ENCODE results near the gene MLYCD. TPM values are rescaled to one million over a fixed set of nuclear protein-coding genes. Genes with fewer than 3 reads are reported as not detected.

The MLYCD gene
- total RNA-seq, 2 donors from 2014 or later, result 6.1 to 7.1 TPM

DNA sequence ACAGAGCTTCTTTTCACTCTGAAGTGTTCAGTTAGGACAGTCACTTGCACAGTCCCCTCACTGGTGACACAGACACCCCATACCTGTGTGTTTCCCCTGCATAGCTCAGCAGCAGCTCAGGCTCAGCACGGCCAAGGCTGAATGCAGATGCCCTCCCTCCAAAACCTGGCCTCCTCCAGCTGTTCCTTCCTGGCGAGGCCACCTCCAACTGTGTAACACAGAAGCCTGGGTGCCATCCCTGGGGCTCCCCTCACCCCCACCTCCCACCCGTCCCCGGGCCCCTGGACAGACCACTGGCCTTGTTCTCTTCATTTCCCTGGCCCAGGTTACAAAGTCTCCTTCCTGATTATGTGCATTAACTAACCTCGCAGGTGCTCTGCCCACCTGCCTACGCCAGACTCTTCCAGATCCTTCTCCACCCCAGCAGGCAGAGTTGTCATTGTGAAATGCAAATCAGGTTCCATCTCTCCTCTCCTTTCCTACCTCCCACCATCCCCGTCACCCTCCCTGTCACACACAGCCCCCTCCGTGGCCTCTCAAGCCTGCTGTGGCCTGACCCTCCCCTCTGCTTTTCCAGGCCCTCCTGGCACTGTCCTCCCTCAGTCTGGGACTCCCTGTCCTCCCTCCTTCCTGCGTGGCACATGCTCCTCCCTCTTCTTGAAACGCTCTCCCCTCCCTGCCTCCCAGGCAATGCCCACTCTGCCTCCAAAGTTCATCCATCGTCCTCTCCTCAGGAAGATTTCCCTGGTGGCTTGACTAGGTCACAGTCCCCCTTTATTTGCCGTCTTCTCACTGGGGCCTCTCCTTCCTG lies 26.4 kb downstream of the MLYCD start:
- no peaks in the 10 kb centered on the region for H3K27me3 Mint-ChIP-seq
- peaks cover 6 to 22% of the 10 kb centered on the region in 2 donors for H3K4me1 Mint-ChIP-seq (ENCODE audit: low read depth in 2 of 2)
- no peaks in the 10 kb centered on the region for H3K36me3 Mint-ChIP-seq
- no peak overlapping the region for H3K27ac Mint-ChIP-seq
- DNase-seq (ENCODE audit: low spot score) (no peak), ATAC-seq (no peak)
- no peaks in the 10 kb centered on the region for H3K9me3 Mint-ChIP-seq
- no peak overlapping the region for H3K4me3 Mint-ChIP-seq

DNA sequence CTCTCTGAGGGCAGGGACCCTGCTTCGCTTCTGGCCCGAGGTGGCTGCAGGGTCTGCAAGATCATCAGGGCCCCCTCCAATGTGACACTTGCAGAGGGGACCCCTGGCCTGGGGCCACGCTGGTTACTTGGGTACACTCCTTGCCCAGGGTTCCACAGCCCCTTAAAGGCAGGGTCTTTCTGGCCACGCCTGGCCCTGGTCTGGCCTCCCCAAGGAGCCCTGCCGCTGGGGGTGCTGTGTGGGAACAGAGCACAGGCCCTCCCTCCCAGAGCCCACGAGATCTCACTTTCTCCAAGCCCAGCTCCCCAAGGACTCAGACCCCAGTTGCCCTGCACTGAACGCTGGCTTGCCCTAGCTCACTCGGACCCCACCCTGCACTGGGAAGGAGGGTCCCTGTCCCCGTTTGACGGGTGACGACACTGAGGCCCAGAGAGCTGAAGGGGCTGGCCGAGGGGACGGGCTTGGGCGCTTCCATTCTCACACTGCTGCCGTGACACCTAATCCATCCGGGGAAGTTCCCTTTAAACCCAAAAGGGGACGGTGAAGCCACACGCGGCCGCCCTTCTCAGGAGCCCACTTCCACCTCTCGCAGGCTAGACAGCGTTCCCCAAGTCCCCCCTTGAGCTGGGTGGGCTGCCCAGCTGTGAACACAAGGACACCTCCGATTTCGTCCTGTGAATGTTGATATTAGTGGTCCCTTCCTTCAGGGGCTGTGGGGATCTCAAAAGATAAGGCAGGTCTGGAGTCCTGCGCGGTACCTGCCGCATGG lies 27.2 kb downstream of the MLYCD start:
- H3K36me3 Mint-ChIP-seq, result no peaks in the 10 kb centered on the region
- H3K4me1 Mint-ChIP-seq (ENCODE audit: low read depth in 2 of 2), result peaks cover 6 to 22% of the 10 kb centered on the region in 2 donors
- no peak overlapping the region for H3K27ac Mint-ChIP-seq
- DNase-seq (ENCODE audit: low spot score) (no peak), ATAC-seq (no peak)
- H3K9me3 Mint-ChIP-seq, result no peaks in the 10 kb centered on the region
- H3K27me3 Mint-ChIP-seq, result no peaks in the 10 kb centered on the region
- H3K4me3 Mint-ChIP-seq, result no peak overlapping the region

DNA sequence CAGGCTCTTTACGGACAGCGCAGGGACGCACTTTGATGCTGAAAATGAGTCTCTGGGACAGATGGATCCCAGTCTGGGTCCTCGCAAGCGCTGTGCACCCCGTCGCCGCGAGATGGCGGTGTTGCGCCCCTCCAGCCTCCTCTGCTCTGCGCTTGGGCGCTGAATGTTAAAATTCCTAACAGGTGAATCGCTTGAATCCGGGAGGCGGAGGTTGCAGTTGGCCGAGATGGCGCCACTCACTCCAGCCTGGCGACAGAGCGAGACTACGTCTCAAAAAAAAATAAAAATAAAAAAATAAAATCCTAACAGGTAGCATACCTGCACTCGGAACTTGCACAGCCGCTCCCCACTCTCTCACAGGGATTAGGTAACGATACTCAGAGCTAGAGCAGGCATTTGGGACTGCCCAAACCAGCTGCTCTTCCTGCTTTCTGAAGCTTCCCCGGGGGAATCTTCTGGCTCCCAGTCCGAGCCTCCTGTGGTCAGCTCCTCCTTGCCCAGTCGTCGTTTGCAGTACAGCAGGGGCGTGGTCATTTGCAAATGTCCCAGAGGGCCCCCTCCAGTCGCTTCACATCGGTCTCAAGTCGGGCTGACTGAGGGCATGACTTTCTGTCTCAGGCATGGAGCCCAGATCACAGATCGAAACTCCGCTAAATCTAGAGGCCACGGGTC lies 27.9 kb downstream of the MLYCD start:
- Mint-ChIP-seq H3K36me3 (no peaks in the 10 kb centered on the region), H3K27ac (no peak overlapping the region), H3K27me3 (no peaks in the 10 kb centered on the region), H3K4me1 (ENCODE audit: low read depth in 2 of 2) (peaks cover 6 to 22% of the 10 kb centered on the region in 2 donors), H3K4me3 (no peak overlapping the region), H3K9me3 (no peaks in the 10 kb centered on the region)
- ATAC-seq (peak in 1 of 2 donors; percentile 51), DNase-seq (ENCODE audit: low spot score) (no peak)

DNA sequence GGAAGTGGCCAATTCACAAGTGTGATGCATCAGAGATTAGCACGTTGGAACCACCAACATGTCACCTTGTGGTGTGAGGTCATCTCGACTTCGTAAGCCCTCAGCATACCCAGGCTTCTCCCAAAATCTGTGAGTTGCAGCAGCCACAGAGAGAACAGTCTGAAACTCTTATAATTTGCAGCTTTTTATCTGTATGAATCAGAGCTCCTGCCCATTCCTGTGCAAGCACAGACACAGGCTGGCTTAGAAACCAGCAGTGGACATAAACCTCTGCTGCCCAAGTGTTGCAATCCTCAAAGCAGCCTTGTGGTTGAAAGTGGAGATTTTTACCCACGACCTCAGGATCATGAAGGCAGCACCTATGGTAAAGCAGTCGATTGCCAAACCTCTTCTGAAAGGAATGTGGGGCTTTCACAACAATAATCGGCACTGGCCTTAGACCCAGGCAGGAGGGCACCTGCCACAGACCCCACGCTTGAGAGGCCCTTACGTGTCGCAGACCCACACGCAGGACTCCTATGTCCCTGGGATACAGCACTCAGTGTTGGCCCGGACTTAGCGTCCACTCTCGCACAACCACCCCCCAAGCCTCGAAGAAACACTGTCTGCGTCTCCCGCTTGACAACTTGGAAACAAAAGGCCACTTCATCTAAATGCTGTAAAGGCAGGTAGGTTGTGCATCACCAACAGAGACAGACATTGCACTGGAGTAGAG lies 29.6 kb downstream of the MLYCD start:
- no peak overlapping the region for H3K27ac Mint-ChIP-seq
- no peak overlapping the region for H3K4me3 Mint-ChIP-seq
- ATAC-seq (peak; percentile 75 to 83), DNase-seq (ENCODE audit: low spot score) (peak; percentile 69)
- no peaks in the 10 kb centered on the region for H3K9me3 Mint-ChIP-seq
- no peaks in the 10 kb centered on the region for H3K27me3 Mint-ChIP-seq
- H3K36me3 Mint-ChIP-seq, result no peaks in the 10 kb centered on the region
- H3K4me1 Mint-ChIP-seq (ENCODE audit: low read depth in 2 of 2), result peaks cover 6 to 22% of the 10 kb centered on the region in 2 donors

DNA sequence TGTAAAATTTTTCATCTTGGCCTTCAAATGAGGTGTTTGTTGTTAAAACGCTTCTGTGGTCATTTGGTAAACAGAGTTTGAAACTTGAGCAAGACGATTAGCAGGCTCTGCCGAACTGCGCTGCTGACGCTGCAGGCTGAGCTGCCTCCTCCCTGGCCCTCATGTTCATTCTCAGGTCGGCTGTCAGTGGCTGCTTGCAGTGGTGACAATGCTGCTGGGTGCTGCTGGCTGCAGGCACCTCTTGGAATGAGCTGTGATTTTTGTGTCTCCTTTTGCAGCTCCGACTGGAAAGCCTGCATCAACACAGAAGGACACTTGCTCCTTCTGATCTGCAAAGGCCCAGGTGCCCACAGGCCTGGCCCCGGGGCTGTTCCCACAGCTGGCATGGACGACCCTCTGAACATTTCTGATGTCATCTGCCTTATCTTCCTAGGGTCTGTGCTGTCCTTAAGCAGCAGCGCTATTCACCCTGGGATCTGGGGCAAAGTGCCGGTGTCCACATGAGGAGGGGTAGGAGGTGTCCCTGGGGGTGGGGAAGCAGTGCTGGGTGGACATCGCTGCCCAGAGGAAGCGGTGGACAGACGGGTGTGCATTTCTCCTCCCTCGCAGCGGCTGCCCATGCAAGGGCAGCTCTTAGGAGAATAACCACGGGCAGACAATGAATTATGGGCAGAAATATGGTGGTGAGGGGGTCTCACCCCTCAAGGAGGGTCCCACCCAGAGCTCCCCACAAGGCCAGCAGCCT lies 31.1 kb downstream of the MLYCD start:
- Mint-ChIP-seq H3K27me3 (no peaks in the 10 kb centered on the region), H3K36me3 (no peaks in the 10 kb centered on the region)
- ATAC-seq, result no peak

DNA sequence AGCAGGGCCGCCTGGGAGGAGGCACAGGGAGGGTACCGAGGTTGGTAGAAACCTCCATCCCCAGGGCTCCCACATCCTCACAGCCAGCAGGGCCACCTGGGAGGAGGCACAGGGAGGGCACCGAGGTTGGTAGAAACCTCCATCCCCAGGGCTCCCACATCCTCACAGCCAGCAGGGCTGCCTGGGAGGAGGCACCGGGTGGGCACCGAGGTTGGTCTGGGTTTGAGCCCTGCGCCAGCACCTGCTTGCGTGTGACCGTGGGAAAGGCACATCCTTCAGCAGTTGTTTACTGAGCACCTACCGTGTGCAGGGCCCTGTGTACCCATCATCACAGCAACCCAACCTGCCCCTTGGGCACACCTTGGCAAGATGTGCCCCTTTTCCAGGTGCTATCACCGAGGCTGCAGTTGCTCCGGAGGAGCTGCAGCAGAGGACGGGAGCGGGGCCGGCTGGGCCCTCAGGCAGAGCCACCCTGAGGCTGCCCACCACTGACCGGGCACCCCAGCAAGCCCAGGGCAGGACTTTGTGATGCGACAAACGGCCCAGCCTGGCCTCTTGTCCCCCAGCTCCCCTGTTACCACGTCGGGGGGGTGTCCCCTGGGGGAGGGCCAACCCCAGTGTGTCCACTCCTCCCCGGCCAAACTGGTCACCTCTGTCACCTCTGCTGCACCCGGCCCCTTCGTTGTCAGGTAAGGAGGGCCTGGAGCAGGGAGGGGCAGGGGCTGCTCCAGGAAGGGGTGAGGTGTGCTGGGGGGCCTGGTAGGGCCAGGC lies 32.0 kb downstream of the MLYCD start:
- no peak for ATAC-seq

More for the DNA sequence above, 31.1 kb downstream of the MLYCD start:
- Mint-ChIP-seq H3K27ac (no peak overlapping the region), H3K4me3 (no peak overlapping the region), H3K9me3 (no peaks in the 10 kb centered on the region), H3K4me1 (ENCODE audit: low read depth in 2 of 2) (peaks cover 6 to 22% of the 10 kb centered on the region in 2 donors)
- no peak for DNase-seq (ENCODE audit: low spot score)

DNA sequence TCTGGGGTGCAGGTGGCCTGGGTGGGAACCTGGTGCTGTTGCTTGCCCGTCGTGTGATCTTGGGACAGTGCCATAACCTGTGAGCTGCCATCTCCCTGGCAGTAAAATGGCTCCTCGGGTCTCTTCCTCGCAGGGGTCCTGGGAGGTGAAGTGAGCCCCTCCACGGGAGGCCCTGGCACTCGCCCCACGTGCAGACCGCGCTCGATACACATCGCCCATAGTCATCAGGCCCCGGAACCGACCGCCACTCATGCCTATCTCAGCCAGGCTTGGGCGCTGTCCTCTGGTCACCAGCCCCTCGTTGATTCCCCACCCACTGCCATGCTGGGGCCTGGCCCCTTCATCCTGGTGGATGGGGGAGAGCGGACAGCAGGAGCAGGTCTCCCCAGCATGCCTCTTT lies 32.6 kb downstream of the MLYCD start:
- H3K4me3 Mint-ChIP-seq, result no peak overlapping the region
- H3K36me3 Mint-ChIP-seq, result no peaks in the 10 kb centered on the region
- no peak overlapping the region for H3K27ac Mint-ChIP-seq
- H3K9me3 Mint-ChIP-seq, result no peaks in the 10 kb centered on the region
- H3K27me3 Mint-ChIP-seq, result no peaks in the 10 kb centered on the region
- no peak for DNase-seq (ENCODE audit: low spot score)
- ATAC-seq, result no peak
- H3K4me1 Mint-ChIP-seq (ENCODE audit: low read depth in 2 of 2), result peaks cover 6 to 14% of the 10 kb centered on the region in 2 donors

More for the DNA sequence above, 32.0 kb downstream of the MLYCD start:
- Mint-ChIP-seq H3K4me1 (ENCODE audit: low read depth in 2 of 2) (peaks cover 6 to 17% of the 10 kb centered on the region in 2 donors), H3K9me3 (no peaks in the 10 kb centered on the region), H3K4me3 (no peak overlapping the region), H3K36me3 (no peaks in the 10 kb centered on the region), H3K27me3 (no peaks in the 10 kb centered on the region), H3K27ac (no peak overlapping the region)
- no peak for DNase-seq (ENCODE audit: low spot score)

DNA sequence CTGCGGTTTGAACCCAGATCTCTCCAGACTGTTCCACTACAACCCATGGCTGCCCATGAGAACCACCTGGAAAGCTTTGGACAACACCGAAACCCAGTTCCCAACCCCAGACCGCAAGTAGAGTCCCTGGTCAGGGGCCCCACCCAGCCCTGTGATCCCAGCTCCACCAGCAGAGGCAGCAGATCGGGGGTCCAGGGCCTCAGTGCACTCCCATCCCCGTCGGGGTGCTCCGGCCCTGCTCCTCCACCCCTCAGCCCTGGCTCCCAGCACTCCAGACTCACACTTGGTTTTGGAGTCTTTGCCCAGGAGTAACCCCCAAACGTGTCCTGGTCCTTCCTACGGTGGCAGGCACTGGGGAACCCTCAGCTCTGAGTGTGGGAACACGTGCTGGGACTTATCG lies 33.4 kb downstream of the MLYCD start:
- H3K36me3 Mint-ChIP-seq, result no peaks in the 10 kb centered on the region
- no peak overlapping the region for H3K27ac Mint-ChIP-seq
- ATAC-seq (no peak), DNase-seq (ENCODE audit: low spot score) (no peak)
- no peaks in the 10 kb centered on the region for H3K27me3 Mint-ChIP-seq
- H3K9me3 Mint-ChIP-seq, result no peaks in the 10 kb centered on the region
- H3K4me1 Mint-ChIP-seq (ENCODE audit: low read depth in 2 of 2), result peaks cover 6 to 14% of the 10 kb centered on the region in 2 donors
- no peak overlapping the region for H3K4me3 Mint-ChIP-seq

DNA sequence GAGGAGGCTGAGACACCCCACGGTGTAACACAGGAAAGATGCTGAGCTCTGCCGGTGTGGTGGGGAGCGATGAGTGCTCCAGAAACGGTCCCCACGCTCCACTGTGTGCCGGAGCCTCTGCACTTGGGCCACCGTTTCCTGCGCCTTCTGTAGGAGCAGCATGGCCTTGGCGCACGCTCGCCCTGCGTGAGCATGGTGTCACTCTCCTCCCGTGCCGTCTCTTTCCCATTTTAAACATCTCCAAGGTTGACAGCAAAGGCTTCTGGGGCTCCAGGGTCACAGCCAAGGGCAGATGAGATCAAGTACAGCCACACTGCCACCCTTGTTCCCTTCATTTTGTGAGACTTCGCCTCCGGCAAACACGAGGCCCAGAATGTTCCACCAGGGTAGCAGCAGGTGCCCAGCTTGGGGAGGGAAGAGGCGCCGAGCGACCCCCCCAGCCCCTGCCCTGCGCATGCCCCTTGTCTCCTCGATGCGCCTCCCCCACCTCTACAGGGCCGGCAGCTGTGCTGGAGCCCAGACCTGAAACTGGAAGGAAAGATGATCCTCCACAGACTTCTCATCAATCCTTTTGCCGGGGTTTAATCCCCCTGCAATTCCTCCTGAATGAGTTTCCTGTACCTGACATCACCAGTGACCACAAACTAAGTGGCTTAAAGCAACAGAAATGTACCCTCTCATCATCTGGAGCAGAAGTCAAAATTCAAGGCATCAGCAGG lies 34.2 kb downstream of the MLYCD start:
- DNase-seq (ENCODE audit: low spot score) (no peak), ATAC-seq (no peak)
- Mint-ChIP-seq H3K9me3 (no peaks in the 10 kb centered on the region), H3K4me1 (ENCODE audit: low read depth in 2 of 2) (peaks cover 6 to 9% of the 10 kb centered on the region in 2 donors), H3K36me3 (no peaks in the 10 kb centered on the region), H3K4me3 (no peak overlapping the region), H3K27ac (no peak overlapping the region), H3K27me3 (no peaks in the 10 kb centered on the region)

DNA sequence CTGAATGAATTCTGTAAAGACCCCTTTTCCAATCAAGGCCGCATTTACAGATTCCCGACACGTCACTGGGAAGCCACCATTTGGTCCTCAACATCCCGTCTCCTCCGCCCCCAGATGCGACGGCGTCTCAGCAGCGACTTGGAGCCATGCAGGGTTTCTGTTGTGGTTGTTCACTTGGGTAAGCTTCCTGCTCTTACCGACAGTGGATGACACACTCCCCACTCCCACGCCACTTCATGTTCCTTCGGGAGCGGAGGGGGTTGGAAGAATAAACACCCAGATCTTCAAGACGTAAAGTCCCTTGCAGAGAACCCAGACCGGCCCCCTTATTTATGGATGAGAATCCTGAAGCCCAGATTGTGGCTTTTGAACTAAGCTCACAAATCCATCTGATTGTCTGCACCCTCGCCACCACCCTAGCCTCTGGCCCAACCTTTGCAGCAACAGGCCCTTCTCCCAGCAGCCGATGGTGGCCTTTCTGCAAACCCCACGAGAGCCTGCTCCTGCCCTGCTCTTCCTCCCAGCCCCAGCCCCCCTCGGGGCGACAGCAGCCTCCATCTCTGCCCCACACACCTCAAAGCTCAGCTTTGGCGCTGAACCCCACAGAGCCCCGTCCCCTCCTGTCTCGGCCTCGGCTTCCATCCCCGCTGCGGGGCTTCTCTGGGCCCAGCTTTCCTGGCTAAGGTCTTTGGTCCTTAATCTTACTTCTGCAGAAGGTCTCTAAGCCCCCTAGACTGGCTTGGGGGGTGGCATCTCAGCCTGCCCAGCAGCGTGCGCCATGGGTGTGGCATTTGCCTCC lies 35.2 kb downstream of the MLYCD start:
- Mint-ChIP-seq H3K36me3 (no peaks in the 10 kb centered on the region), H3K4me3 (no peak overlapping the region), H3K4me1 (ENCODE audit: low read depth in 2 of 2) (no peaks in the 10 kb centered on the region), H3K27ac (no peak overlapping the region), H3K27me3 (no peaks in the 10 kb centered on the region), H3K9me3 (no peaks in the 10 kb centered on the region)
- DNase-seq (ENCODE audit: low spot score), result no peak
- ATAC-seq, result no peak

DNA sequence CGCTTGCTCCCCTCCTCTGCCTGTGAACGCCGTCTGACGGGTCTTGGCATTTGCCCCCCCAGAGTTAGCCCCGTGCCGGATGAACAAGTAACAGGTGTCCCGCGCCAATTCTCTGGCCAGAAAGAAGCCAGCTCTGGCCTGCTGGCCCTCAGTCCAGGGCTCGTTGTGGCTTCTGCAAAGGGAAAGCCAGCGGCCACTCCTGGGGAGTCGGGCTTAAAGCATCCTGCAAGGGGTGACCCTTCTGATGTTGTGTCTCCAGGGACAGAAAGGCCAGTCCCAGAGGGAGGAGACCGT lies 35.7 kb downstream of the MLYCD start:
- no peaks in the 10 kb centered on the region for H3K4me1 Mint-ChIP-seq (ENCODE audit: low read depth in 2 of 2)
- H3K36me3 Mint-ChIP-seq, result no peaks in the 10 kb centered on the region
- no peak overlapping the region for H3K27ac Mint-ChIP-seq
- DNase-seq (ENCODE audit: low spot score), result peak; percentile 29
- no peaks in the 10 kb centered on the region for H3K9me3 Mint-ChIP-seq
- peaks cover 0 to 2% of the 10 kb centered on the region in 2 donors for H3K27me3 Mint-ChIP-seq
- H3K4me3 Mint-ChIP-seq, result no peak overlapping the region
- no peak for ATAC-seq

Data from natural killer cell treated with Interleukin-12 subunit alpha and Interleukin-12 subunit beta and Interleukin-15 and Interleukin-18, amount 100 ng/mL, for 72 hours (primary cell).